GM19238 (cell line): ENCODE measurements around the gene PARD6B.
A peak's percentile ranks its signal among the peaks of the same experiment; 100 is the strongest.
"Not testable (repeated sequence)": the region's sequence is repeated elsewhere in the genome, so short reads cannot be mapped to it uniquely, and the experiment has no call there.

ENCODE experiments used
- DNase-seq: peaks from one replicate; pipeline ENCODE4 v3.0.0; 2011; ENCODE audit warnings: low spot score; ENCODE audit not compliant: insufficient read length

The PARD6B gene

GRCh38 chr20:50731055-50731929 is at the start of gene PARD6B:
PARD6B (plus strand) TSS chr20:50731580; CDS start chr20:50731787, 207 bp downstream.
- DNase-seq: peak; percentile 99

- DNase-seq: no peak
Measured at GRCh38 chr20:50682065-50682464, 49.3 kb upstream of the PARD6B start.

DNA sequence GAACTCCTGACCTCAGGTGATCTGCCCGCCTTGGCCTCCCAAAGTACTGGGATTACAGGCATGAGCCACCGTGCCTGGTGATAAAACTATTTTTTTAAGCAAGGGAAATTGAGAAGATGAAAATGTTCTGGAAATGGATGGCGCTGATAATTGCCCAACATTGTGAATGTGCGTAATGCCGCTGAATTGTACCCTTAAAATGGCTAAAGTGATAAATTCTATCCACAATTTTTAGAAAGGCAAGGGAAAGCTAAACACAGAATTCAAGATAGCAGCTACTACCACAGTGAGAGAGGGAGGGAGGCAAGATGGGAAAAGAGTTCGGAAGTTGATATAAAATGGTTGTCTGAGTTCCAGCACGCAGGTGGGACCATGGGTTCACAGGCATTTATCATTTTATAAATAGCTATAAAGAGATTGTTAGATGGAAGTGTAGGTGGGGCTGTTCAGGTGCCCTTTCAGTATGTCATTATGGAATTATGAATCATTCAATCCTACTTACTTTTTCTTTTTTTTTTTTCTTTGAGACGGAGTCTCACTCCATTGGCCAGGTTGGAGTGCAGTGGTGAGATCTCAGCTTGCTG is 48.3 kb upstream of the PARD6B start:
- DNase-seq: no peak

DNA sequence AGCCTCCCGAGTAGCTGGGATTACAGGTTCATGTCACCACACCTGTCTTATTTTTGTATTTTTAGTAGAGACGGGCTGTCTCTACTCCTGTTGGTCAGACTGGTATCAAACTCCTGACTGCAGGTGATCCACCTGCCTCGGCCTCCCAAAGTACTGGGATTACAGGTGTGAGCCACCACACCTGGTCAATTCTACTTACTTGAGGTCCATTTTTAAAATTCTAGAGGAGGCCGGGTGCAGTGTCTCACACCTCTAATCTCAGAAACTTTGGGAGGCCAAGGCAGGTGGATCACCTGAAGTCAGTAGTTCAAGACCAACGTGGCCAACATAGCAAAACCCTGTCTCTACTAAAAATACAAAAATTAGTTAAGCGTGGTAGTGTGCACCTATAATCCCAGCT is 47.8 kb upstream of the PARD6B start:
- no peak for DNase-seq

GRCh38 chr20:50686821-50687220 is 44.6 kb upstream of the PARD6B start:
- DNase-seq: no peak

GRCh38 chr20:50688256-50688975 is 43.0 kb upstream of the PARD6B start:
- no peak for DNase-seq

DNA sequence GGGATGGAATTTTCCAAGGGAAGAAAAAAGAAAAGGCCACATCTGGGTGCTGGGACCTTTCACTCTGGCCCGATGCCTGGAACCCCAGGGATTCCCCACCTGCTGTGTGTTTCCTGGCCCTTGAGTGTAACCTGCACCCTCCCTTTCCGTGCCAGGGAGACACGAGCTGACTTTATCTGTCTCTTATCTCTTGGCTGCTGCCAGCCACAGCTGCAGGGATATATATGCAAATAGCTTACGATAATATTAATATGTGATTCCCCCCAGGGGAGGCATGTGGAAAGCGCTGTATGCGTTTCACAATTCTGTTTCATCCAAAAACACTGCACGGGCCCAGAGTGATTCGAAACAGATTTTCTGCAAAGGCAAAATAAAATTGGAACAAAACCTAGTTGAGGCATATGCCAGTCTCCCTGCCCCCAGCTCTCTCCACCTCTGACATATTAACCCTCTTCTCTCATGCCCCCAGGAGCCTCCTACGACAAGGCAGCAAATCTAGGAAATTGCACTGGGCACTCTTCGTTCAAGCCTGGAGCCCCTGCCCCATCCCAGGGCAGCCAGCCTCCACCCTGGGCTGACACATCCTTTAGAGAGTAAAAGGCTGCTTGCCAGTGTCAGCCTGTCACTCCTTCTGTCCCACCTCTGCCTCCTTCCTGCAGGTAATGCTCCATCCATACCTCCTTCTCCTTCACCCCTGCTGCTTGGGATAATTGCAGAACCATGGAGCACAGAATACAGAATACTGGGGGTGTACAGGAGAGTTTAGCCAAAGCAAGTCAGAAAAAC is 41.3 kb upstream of the PARD6B start:
- DNase-seq: no peak

- DNase-seq: no peak
Measured at GRCh38 chr20:50690650-50691572, 40.5 kb upstream of the PARD6B start, which contains the start of gene RIPOR3. RIPOR3 (minus strand) TSS chr20:50691542; CDS start chr20:50691128, 414 bp downstream.

DNA sequence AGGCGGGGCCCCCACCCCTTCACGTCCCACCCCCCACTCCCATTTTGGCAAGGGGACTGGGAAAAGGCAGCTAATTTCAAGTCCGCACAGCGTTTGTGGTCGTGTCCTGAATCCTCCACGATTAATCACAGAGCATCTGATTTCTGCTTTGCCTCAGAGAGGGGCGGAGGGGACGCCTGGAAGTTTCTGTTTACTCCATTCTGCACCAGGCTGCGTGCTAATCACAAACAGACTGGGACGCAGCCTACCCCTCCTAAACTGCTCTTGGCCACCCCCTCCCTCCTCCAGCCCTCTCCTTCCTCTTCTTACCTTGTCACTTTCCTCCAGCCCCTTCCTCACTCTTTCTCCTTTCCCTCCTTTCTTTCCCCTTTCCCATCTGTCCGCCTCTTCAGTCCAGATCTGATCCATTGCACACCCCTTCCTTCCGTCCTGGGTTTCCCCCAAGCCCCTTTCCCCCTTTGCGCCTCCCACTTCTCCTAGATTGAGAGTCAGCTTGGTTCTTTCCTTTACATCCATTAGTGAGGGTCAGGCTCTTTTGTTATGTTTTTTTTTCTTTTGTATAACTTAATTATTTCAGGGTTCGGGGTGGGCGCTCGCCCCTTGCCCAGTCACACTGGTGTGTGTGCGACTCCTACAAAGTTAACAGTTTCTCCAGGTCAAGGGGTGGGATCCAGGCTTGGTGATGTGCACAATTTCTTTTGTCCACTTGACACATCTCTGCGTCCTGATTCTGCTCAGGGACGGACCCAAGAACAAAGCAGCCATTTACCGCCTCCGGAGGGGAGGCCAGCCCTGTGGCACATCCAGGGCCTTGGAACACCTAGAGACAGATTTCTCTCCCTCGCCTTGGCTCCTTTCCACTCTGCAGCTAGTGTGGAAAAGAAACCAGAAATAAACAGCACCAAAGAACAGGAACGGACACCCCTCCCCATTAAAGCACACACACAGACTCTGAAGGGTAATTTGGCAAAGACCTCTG is 39.5 kb upstream of the PARD6B start:
- no peak for DNase-seq

DNA sequence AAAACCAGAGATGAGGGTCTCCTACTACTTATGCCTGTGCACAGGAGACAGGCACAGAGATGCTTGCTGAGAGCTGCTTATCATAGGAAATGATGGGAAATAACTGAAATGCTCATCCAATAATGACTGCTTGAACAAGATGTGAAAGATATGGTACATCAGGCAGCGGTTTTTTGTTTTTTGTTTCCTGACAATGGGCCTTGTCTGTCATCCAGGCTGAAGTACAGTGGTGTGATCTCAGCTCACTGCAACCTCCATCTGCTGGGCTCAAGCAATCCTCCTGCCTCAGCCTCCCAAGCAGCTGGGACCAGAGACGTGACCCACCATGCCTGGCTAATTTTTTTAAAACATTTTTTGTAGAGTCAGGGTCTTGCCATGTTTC is 38.8 kb upstream of the PARD6B start:
- DNase-seq: no peak

GRCh38 chr20:50693001-50693400 is 38.4 kb upstream of the PARD6B start:
- no peak for DNase-seq

DNA sequence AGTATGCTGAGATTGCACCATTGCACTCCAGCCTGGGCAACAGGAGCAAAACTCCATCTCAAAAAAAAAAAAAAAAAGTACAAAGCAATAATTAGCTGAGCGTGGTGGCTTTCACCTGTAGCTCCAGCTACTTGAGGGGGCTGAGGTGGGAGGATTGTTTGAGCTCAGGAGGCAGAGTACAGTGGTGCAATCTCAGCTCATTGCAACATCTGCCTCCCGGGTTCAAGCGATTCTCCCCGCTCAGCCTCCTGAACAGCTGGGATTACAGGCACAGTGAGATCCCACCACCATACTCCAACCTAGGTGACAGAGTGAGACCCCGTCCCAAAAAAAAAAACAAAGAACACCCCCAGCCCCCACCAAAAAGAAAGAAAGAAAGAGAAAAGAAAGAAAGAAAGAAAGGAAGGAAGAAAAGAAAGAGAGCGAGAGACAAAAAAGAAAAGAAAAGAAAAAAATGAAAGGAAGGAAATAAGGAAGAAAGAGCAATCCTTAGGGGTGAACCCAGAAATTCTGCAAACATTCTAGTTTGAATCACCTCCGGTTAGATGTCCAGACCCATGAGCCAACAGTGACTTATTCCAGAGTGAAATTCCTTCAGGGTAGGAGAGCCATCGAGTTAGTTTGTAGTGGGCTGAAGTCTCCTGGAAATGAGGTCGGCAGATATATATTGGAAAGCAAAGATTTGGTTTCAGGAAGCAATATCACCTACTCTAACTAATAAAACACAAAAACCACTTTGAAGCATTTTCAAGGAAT is 36.8 kb upstream of the PARD6B start:
- no peak for DNase-seq

DNA sequence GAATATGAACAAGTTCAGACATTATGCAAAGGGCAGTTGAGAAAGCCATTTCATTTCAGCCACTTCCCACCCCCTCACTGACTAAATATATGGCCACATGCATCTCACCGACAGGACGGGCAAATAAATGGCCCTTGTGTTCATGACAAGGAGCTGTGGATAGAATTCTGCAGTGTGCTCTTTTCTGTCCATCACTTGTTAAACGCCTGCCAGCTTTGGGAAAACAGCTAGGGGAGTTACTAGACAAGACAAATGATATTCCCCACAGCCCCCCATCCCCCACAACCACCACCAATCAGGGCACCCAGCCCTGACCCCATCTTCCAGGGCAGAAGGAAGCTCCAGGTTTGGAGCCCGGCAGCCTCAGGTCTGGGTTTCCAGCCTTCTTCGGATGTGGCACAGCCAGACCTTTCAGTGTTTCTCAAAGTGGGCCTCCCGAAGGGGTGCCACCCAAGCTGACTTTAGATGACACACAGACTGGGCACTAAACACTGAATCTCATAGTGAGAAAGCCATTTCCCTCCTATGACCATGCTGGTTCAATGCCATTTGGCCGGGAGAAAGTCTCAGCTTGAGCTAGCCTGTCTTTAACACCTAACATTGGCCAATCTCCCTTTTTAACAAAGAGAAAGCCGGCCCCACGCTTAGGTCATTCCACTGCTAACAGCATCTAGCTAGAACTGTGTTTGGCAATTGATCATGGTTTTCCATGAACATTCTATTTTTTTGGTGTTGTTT is 36.1 kb upstream of the PARD6B start:
- DNase-seq: no peak

DNA sequence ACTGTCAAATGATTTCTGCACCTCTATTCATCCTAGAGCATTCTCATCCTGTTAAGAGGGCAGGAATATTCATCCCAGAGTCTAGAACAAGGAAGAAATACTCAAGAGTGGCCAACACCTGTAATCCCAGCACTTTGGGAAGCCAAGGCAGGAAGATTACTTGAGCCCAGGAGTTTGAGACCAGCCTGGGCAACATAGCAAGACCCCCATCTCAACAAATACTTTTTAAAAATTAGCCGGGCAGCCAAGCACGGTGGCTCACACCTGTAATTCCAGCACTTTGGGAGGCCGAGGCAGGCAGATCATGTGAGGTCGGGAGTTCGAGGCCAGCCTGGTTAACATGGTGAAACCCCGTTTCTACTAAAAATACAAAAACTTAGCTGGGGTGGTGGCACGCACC is 33.1 kb upstream of the PARD6B start:
- not testable (repeated sequence) for DNase-seq

- DNase-seq: no peak
Measured at GRCh38 chr20:50699688-50700087, 31.7 kb upstream of the PARD6B start.

DNA sequence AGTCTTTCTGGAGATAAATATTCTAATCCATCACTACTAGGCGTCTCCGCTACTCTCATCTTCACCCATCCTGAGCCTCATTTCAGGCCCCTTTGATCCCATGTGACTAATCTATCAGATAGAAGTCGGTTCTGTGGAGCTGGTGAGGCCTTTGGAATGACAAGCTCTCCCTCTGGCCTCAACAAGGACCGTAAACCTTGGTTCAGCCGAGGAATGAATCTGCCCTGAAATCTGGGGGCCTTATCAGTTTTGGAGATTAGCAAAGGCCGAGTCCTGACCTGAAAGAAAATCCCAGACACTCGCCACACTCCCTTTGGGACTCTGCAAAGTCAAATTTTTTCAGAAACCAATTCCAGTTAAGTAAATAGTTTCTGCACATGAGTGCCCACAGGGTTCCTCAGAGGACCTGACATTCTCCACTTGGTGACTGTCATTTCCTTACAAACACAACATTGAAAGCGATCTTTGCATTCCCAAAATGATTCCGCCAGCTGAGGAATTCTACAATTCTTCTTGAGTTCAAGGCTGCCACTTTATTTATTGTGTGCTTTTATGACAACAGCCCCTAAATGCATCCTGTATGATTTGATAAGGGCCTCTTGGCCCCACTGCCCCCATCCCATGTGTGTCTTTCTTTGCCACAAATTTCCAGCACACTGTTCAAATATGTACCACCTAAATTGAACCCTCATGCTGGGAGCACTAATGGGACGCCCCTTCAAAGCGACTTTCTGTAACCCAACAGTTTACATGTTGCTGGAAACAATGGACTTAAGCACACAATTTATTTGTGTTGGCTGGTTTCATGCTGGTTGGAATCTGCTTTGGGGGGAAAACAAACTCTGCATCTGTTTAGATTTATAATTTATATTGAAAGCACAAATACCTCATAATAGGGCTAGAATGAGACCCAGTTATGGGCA is 30.1 kb upstream of the PARD6B start:
- no peak for DNase-seq
